Measurements from ENCODE around the gene PDIK1L. TPM values are rescaled to one million over a fixed set of nuclear protein-coding genes. Genes with fewer than 3 reads are reported as not detected.

The PDIK1L gene
- total RNA-seq, 2 donors from 2014 or later: 12.9 to 22.6 TPM

- DNase-seq (ENCODE audit: low spot score in 2 of 2) (no peak), ATAC-seq (no peak)
- Mint-ChIP-seq H3K36me3 (no peaks in the 10 kb centered on the region), H3K9me3 (no peaks in the 10 kb centered on the region), H3K27ac (no peak overlapping the region)
Observed at GRCh38 chr1:26129778-26130177, 18.2 kb downstream of the PDIK1L start.

GRCh38 chr1:26130695-26131094 is 19.1 kb downstream of the PDIK1L start:
- Mint-ChIP-seq H3K27ac (no peak overlapping the region), H3K9me3 (no peaks in the 10 kb centered on the region), H3K36me3 (no peaks in the 10 kb centered on the region)
- ATAC-seq (no peak), DNase-seq (ENCODE audit: low spot score in 2 of 2) (no peak)

- H3K36me3 Mint-ChIP-seq: no peaks in the 10 kb centered on the region
- ATAC-seq: peak; percentile 57 to 68
- H3K27ac Mint-ChIP-seq: peak overlapping the region in 1 of 2 donors; percentile 6
- DNase-seq (ENCODE audit: low spot score in 2 of 2): no peak
- H3K9me3 Mint-ChIP-seq: no peaks in the 10 kb centered on the region
Observed at GRCh38 chr1:26132128-26132833, 20.7 kb downstream of the PDIK1L start.

GRCh38 chr1:26132834-26133167 is 21.2 kb downstream of the PDIK1L start:
- Mint-ChIP-seq H3K9me3 (no peaks in the 10 kb centered on the region), H3K27ac (no peak overlapping the region), H3K36me3 (no peaks in the 10 kb centered on the region)
- no peak for ATAC-seq
- DNase-seq (ENCODE audit: low spot score in 2 of 2): no peak

GRCh38 chr1:26134466-26134865 is 22.8 kb downstream of the PDIK1L start:
- no peaks in the 10 kb centered on the region for H3K9me3 Mint-ChIP-seq
- DNase-seq (ENCODE audit: low spot score in 2 of 2) (no peak), ATAC-seq (no peak)
- H3K36me3 Mint-ChIP-seq: no peaks in the 10 kb centered on the region
- no peak overlapping the region for H3K27ac Mint-ChIP-seq

GRCh38 chr1:26138974-26139558 is 27.4 kb downstream of the PDIK1L start:
- Mint-ChIP-seq H3K27ac (no peak overlapping the region), H3K36me3 (no peaks in the 10 kb centered on the region), H3K9me3 (no peaks in the 10 kb centered on the region)
- DNase-seq (ENCODE audit: low spot score in 2 of 2) (no peak), ATAC-seq (no peak)

- H3K36me3 Mint-ChIP-seq: no peaks in the 10 kb centered on the region
- no peak overlapping the region for H3K27ac Mint-ChIP-seq
- ATAC-seq (no peak), DNase-seq (ENCODE audit: low spot score in 2 of 2) (no peak)
- no peaks in the 10 kb centered on the region for H3K9me3 Mint-ChIP-seq
Observed at GRCh38 chr1:26142159-26142558, 30.5 kb downstream of the PDIK1L start.

- DNase-seq (ENCODE audit: low spot score in 2 of 2) (peak; percentile 73 to 74), ATAC-seq (peak; percentile 94 to 96)
- H3K27ac Mint-ChIP-seq: no peak overlapping the region
- no peaks in the 10 kb centered on the region for H3K9me3 Mint-ChIP-seq
- no peaks in the 10 kb centered on the region for H3K36me3 Mint-ChIP-seq
Observed at GRCh38 chr1:26145041-26145959, 33.7 kb downstream of the PDIK1L start.

- ATAC-seq (no peak), DNase-seq (ENCODE audit: low spot score in 2 of 2) (no peak)
- H3K27ac Mint-ChIP-seq: no peak overlapping the region
- no peaks in the 10 kb centered on the region for H3K9me3 Mint-ChIP-seq
- H3K36me3 Mint-ChIP-seq: no peaks in the 10 kb centered on the region
Observed at GRCh38 chr1:26145960-26146294, 34.3 kb downstream of the PDIK1L start.

- Mint-ChIP-seq H3K9me3 (no peaks in the 10 kb centered on the region), H3K27ac (no peak overlapping the region), H3K36me3 (no peaks in the 10 kb centered on the region)
- no peak for DNase-seq (ENCODE audit: low spot score in 2 of 2)
- ATAC-seq: no peak
Observed at GRCh38 chr1:26148887-26149286, 37.3 kb downstream of the PDIK1L start.

- H3K27ac Mint-ChIP-seq: no peak overlapping the region
- ATAC-seq: no peak
- H3K36me3 Mint-ChIP-seq: no peaks in the 10 kb centered on the region
- DNase-seq (ENCODE audit: low spot score in 2 of 2): peak in 1 of 2 donors; percentile 0
- H3K9me3 Mint-ChIP-seq: no peaks in the 10 kb centered on the region
Observed at GRCh38 chr1:26153966-26154532, 42.4 kb downstream of the PDIK1L start.

GRCh38 chr1:26154750-26155149 is 43.1 kb downstream of the PDIK1L start:
- Mint-ChIP-seq H3K27ac (no peak overlapping the region), H3K36me3 (no peaks in the 10 kb centered on the region), H3K9me3 (no peaks in the 10 kb centered on the region)
- no peak for DNase-seq (ENCODE audit: low spot score in 2 of 2)
- no peak for ATAC-seq

- Mint-ChIP-seq H3K36me3 (no peaks in the 10 kb centered on the region), H3K27ac (no peak overlapping the region), H3K9me3 (no peaks in the 10 kb centered on the region)
- ATAC-seq (no peak), DNase-seq (ENCODE audit: low spot score in 2 of 2) (no peak)
Observed at GRCh38 chr1:26155370-26156284, 44.0 kb downstream of the PDIK1L start.

- DNase-seq (ENCODE audit: low spot score in 2 of 2) (no peak), ATAC-seq (no peak)
- Mint-ChIP-seq H3K36me3 (no peaks in the 10 kb centered on the region), H3K9me3 (no peaks in the 10 kb centered on the region), H3K27ac (no peak overlapping the region)
Observed at GRCh38 chr1:26156285-26157038, 44.8 kb downstream of the PDIK1L start.

- no peak overlapping the region for H3K27ac Mint-ChIP-seq
- H3K9me3 Mint-ChIP-seq: no peaks in the 10 kb centered on the region
- DNase-seq (ENCODE audit: low spot score in 2 of 2): no peak
- no peak for ATAC-seq
- no peaks in the 10 kb centered on the region for H3K36me3 Mint-ChIP-seq
Observed at GRCh38 chr1:26158271-26158907, 46.8 kb downstream of the PDIK1L start.

Data from activated naive CD4-positive, alpha-beta T cell treated with anti-CD3 and anti-CD28 coated beads, Interleukin-2, amount 50 U/mL, for 72 hours (primary cell).